Kidney tubule cell (primary cell): ENCODE data around the gene TOMM20.
"Not testable (repeated sequence)": the region's sequence is repeated elsewhere in the genome, so short reads cannot be mapped to it uniquely, and the experiment has no call there.

Experiments used
- DNase-seq: peaks from one replicate; pipeline ENCODE4 v3.0.0-alpha.2; 2018; ENCODE audit warnings: low spot score

Gene TOMM20

GRCh38 chr1:235128456-235129328 lies at the start of gene TOMM20:
Gene TOMM20 (minus strand): TSS chr1:235128837. CDS start chr1:235128715, 122 bp downstream.
- peak; percentile 99 for DNase-seq

- DNase-seq: no peak
Observed at GRCh38 chr1:235176486-235176885, 47.8 kb upstream of the TOMM20 start.

- no peak for DNase-seq
Observed at GRCh38 chr1:235169986-235170385, 41.3 kb upstream of the TOMM20 start.

GRCh38 chr1:235168375-235168774 lies 39.7 kb upstream of the TOMM20 start:
- DNase-seq: no peak

GRCh38 chr1:235161685-235162327 lies 33.2 kb upstream of the TOMM20 start:
- DNase-seq: no peak

- DNase-seq: peak; percentile 94
Observed at GRCh38 chr1:235160957-235161684, 32.5 kb upstream of the TOMM20 start, which contains the start of gene RBM34. Gene RBM34 (minus strand): TSS chr1:235161250. CDS start chr1:235161226, 24 bp downstream.

- no peak for DNase-seq
Observed at GRCh38 chr1:235160383-235160956, 31.8 kb upstream of the TOMM20 start.

- peak; percentile 10 for DNase-seq
Observed at GRCh38 chr1:235159930-235160329, 31.3 kb upstream of the TOMM20 start.

GRCh38 chr1:235159284-235159683 lies 30.6 kb upstream of the TOMM20 start:
- DNase-seq: not testable (repeated sequence)

- DNase-seq: no peak
Observed at GRCh38 chr1:235158680-235159079, 30.0 kb upstream of the TOMM20 start.

- no peak for DNase-seq
Observed at GRCh38 chr1:235157150-235157549, 28.5 kb upstream of the TOMM20 start.

- DNase-seq: no peak
Observed at GRCh38 chr1:235156740-235157139, 28.1 kb upstream of the TOMM20 start.

GRCh38 chr1:235156265-235156664 lies 27.6 kb upstream of the TOMM20 start:
- no peak for DNase-seq

GRCh38 chr1:235152235-235152634 lies 23.6 kb upstream of the TOMM20 start:
- no peak for DNase-seq

GRCh38 chr1:235151033-235151432 lies 22.4 kb upstream of the TOMM20 start:
- peak; percentile 12 for DNase-seq

GRCh38 chr1:235149824-235150223 lies 21.2 kb upstream of the TOMM20 start:
- no peak for DNase-seq

- no peak for DNase-seq
Observed at GRCh38 chr1:235147269-235147668, 18.6 kb upstream of the TOMM20 start.

- DNase-seq: no peak
Observed at GRCh38 chr1:235145639-235146038, 17.0 kb upstream of the TOMM20 start.

GRCh38 chr1:235142991-235143390 lies 14.4 kb upstream of the TOMM20 start:
- DNase-seq: no peak

GRCh38 chr1:235139315-235139714 lies 10.7 kb upstream of the TOMM20 start:
- DNase-seq: no peak

GRCh38 chr1:235138821-235139220 lies 10.2 kb upstream of the TOMM20 start:
- DNase-seq: no peak

GRCh38 chr1:235136111-235136510 lies 7.5 kb upstream of the TOMM20 start:
- no peak for DNase-seq
